Retinal pigment epithelial cell (primary cell): ENCODE results near the gene CUX1.

Experiments used
- DNase-seq: peaks from one replicate; pipeline ENCODE4 v3.0.0-alpha.2; 2010; ENCODE audit warnings: low read depth
- H3K4me3 ChIP-seq: 2 replicates; pipeline ENCODE4 v1.5.1; 2011; ENCODE audit warnings: mild to moderate bottlenecking, low read length, control low read depth, moderate library complexity
- CTCF ChIP-seq: conservative IDR thresholded peaks from 2 replicates; pipeline ENCODE4 v1.5.1; 2011; ENCODE audit warnings: low read depth, low read length, control low read depth, inconsistent platforms

CUX1 gene

DNA sequence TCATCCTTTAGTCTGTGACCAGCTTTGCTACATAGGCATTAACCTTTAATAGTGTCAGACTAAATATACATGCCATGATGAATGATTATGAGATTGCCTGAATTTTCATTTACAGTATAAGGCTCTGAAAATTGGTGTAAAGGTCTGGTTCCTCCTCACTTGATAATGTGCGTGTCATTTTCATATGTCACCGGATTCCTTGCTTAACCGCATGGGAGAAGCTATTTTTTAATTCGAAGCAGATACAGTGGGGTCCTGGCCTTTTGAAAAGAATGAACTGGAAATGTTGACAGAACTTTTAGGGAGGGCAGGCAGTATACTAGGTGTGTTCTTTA lies 276.9 kb downstream of the CUX1 start:
- no peak overlapping the region for H3K4me3 ChIP-seq
- DNase-seq: no peak
- TF ChIP-seq CTCF: no peak

DNA sequence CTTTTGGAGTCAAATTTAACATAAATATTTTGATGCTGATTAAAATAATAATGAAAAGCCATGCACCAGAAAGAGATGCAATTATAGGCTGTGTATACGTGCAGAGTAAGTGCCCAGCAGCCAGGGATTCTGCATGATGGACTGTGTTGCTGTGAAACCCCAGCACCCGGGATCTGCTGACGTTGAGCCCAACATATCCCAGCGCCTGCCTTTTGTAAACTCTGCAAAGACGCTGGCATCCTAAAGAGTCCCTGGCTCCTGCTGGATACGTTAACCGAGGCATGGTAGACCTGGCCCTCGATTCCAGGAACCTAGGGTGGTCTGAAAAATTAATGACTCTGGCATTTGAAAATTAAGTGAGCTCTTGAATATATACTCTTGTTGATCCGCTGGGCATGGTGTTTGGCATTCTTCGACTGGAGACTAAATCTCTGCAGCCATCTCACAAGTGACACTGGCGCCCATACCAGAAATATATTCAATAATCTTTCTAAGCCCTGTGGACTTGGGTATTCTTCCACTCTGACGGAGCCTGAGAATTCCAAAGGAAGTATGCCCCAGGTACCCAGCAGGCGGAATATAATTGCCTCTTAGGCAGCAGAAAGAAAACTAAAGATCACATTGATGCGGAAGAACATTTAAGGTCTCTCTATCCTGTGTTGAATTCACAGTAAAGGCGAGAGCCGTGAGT lies 278.0 kb downstream of the CUX1 start:
- DNase-seq: no peak

DNA sequence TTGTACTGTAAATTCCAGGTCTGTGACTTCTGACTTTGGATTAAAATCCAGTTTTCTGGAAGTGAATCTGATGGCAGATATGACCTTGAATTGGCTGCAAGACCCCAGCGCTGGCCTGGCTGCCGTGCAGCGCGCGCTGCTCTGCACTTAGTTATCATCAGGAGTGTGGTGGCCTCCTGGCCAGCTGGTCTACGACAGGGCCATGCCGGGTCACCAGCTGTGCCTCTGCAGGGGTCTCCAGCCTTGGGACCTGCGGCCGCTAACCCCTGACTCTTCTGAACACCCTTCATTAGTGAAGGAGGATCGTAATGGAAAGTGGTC lies 278.5 kb downstream of the CUX1 start:
- H3K4me3 ChIP-seq: no peak overlapping the region
- no peak for DNase-seq
- TF ChIP-seq CTCF: no peak

More for the DNA sequence above, 278.0 kb downstream of the CUX1 start:
- no peak overlapping the region for H3K4me3 ChIP-seq
- TF ChIP-seq CTCF: no peak

- H3K4me3 ChIP-seq: no peak overlapping the region
- TF ChIP-seq CTCF: no peak
- DNase-seq: no peak
Observed at GRCh38 chr7:102096706-102097427, 279.4 kb downstream of the CUX1 start.

DNA sequence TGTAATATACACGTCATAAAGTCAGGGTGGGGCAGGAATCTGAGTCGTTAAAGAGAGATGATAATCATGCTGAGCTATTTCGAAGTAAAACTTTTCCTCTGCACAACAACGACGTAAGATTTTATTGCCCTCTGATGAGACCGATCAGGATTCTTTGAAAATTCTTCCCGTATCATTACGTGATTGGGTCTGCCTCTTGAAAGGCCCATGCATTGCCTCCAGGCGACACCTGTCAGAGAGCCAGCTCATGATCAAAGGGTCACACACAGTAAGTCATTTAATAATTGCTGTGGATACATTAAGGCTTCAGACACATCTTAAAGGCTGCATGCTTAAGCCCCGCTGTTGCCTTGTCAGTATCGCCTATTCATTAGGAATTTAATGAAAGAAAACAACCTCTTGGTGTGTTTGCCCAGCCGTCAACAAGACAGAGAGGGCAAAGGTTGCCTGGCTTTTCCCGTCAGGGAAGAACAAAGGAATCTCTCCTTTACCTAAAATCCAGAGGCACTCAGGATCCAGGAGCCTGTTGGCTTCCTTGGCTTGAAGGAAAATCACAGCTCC lies 280.3 kb downstream of the CUX1 start:
- TF ChIP-seq CTCF: no peak
- DNase-seq: no peak
- H3K4me3 ChIP-seq: no peak overlapping the region

DNA sequence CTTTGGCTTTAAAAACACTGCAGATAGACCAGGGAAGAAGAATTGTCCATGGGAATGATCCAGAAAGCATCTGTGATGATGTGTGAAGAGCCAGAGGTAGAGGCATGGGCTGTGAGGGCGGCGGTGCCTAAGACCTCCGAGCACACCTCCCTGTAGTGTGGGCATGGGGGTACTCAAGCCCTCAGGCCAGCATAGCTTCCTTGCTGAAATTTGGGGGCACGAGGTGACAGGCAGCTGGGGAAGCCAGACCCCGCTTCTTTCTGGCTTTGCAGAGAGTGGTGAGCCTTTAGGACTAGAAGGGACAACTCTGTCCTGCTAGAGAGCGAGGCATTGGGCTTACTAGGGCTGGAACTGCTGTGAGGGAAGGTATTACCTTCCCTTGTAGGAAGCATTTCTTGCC lies 281.6 kb downstream of the CUX1 start:
- H3K4me3 ChIP-seq: no peak overlapping the region
- no peak for DNase-seq
- TF ChIP-seq CTCF: no peak

- no peak overlapping the region for H3K4me3 ChIP-seq
- no peak for TF ChIP-seq CTCF
- DNase-seq: no peak
Observed at GRCh38 chr7:102099474-102099873, 282.0 kb downstream of the CUX1 start.
